WI38 (cell line): ENCODE measurements around the gene DDX28.
"Not testable (repeated sequence)": the region's sequence is repeated elsewhere in the genome, so short reads cannot be mapped to it uniquely, and the experiment has no call there.

ENCODE experiments used
- H3K4me3 ChIP-seq: 2 replicates; pipeline ENCODE4 v1.5.1; 2011; ENCODE audit warnings: low read depth, mild to moderate bottlenecking, control low read depth, low read length
- TF ChIP-seq, protein P1 (sequence below): IDR thresholded peaks from 2 replicates; pipeline ENCODE4 v1.5.1; 2012; ENCODE audit warnings: low read depth, mild to moderate bottlenecking, control low read depth, low read length

DDX28 gene

DNA sequence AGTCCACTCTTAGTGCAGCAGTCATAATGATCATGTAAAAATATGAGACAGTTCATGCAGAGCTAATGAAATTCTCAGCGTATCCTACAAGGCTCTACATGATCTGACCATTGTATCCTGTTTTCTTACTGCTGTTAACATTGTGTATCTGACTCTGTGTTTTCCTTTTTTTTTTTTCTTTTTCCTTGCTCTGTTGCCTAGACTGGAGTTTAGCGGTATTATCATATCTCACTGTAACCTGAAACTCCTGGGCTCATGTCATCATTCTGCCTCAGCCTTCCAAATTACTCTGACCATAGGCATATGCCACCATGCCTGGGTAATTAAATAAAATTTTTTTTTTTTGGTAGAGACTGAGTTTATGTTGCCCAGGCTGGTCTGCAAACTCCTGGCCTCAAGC lies 12.2 kb upstream of the DDX28 start:
- no peak overlapping the region for H3K4me3 ChIP-seq
- TF ChIP-seq, protein P1, sequence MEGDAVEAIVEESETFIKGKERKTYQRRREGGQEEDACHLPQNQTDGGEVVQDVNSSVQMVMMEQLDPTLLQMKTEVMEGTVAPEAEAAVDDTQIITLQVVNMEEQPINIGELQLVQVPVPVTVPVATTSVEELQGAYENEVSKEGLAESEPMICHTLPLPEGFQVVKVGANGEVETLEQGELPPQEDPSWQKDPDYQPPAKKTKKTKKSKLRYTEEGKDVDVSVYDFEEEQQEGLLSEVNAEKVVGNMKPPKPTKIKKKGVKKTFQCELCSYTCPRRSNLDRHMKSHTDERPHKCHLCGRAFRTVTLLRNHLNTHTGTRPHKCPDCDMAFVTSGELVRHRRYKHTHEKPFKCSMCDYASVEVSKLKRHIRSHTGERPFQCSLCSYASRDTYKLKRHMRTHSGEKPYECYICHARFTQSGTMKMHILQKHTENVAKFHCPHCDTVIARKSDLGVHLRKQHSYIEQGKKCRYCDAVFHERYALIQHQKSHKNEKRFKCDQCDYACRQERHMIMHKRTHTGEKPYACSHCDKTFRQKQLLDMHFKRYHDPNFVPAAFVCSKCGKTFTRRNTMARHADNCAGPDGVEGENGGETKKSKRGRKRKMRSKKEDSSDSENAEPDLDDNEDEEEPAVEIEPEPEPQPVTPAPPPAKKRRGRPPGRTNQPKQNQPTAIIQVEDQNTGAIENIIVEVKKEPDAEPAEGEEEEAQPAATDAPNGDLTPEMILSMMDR = no peak

DNA sequence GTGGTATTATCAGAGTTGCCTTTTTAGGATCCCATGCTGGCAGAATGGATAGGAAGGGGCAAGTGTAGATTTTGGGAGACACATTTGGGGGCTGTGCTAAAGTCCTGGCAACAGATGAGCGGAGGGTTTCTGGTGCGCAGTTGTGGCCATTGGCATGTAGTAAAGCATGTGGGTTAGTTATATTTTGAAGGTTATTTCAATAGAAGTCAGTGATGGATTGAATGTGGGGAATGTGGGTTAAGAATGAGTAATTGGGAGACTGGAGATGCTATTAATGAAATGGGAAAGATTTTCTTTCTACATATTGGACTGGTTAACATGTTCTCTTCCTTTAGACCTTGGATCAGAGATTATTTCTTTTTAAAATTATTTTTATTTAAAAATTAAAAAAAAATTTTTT lies 10.1 kb upstream of the DDX28 start:
- TF ChIP-seq, protein P1 = no peak
- no peak overlapping the region for H3K4me3 ChIP-seq

DNA sequence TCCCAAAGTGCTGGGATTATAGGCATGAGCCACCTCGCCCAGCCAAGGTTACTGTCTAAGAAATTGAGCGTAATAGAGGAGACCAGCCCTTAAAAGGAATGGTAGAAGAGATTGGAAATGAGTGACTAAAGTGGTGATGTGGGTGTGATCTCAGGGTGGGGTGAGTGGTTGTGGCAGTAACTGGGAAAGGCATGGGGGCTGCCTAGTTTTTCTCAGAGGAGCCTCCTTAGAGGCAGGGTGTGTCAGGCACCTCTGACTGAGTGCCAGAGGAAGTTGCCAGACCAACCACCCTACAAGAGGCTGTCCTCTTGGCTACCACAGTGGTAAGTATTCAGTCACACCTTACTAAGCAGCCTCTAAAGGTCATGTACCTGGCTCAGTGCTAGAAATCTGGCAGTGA lies 8.9 kb upstream of the DDX28 start:
- TF ChIP-seq, protein P1 = no peak
- H3K4me3 ChIP-seq = no peak overlapping the region

DNA sequence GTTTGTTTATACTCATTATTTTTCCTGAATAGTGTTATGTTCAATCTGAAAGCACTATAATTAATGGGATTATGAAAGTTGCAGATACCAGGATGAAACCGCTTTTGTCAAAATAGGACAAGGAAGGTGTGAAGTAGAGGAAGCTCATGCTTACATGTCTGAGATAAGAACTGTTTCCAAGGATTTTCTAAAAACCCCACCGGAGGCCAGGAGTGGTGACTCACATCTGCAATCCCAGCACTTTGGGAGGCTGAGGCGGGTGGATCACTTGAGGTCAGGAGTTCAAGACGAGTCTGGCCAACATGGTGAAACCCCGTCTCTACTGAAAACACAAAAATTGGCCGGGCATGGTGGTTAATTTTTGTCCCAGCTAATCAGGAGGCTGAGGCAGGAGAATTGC lies 7.1 kb upstream of the DDX28 start:
- not testable (repeated sequence) for H3K4me3 ChIP-seq

DNA sequence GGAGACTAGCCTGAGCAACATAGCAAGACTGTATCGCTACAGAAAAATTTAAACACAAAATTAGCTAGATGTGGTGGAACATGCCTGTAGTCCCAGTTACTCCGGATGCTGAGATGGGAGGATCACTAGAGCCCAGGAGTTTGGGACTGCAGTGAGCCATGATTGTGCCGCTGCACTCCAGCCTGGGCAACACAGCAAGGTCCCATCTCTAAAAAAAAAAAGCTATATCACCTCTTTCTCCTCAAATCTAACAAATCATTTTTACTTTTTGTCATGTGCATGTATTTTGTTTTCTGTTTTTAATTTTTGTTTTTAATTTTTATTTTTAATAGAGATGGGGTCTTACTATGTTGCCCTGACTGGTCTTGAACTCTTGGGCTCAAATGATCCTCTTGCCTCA lies 6.0 kb upstream of the DDX28 start:
- H3K4me3 ChIP-seq = no peak overlapping the region
- TF ChIP-seq, protein P1 = no peak

DNA sequence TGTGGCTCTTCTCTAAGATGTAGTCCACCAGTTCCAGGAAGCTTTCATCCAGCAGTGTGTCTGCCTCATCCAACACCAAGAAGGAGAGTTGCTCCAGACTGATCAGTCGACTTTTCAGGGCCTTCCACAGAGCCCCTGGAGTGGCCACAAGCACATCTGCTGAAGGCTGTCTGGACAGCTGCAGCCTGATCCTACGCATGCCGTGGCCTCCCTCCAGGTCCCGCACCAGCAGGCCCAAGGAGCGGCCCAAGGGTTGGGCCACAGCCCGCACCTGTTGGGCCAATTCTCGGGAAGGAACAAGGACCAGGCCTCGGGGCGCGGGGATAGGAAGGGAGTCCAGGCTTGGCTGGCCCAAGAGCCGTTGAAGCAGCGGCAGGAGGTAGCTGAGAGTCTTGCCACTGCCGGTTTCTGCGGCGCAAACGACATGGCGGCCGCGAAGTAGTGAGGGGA lies 729 bp downstream of the DDX28 start:
- TF ChIP-seq, protein P1 = no peak
- H3K4me3 ChIP-seq = peak overlapping the region; percentile 80

DNA sequence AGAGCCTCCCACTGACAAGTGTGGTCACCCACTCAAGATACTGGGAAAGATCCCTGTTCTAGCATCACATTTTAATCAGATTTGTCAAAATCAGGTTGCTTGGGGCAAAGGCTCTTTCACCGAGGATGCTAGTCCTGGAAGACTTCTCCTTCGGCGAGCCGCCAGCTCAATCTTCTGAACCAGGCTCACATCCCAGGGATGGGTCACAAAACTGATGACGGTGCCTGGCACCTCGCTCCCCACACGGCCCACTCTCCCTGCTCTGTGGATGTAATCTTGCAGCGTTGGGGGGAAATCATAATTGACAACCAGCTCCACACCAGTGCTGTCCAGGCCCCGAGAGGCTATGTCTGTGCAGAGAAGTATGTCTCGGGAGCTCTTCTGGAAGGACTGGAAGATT lies 1.5 kb downstream of the DDX28 start:
- no peak overlapping the region for H3K4me3 ChIP-seq
- TF ChIP-seq, protein P1 = no peak

DNA sequence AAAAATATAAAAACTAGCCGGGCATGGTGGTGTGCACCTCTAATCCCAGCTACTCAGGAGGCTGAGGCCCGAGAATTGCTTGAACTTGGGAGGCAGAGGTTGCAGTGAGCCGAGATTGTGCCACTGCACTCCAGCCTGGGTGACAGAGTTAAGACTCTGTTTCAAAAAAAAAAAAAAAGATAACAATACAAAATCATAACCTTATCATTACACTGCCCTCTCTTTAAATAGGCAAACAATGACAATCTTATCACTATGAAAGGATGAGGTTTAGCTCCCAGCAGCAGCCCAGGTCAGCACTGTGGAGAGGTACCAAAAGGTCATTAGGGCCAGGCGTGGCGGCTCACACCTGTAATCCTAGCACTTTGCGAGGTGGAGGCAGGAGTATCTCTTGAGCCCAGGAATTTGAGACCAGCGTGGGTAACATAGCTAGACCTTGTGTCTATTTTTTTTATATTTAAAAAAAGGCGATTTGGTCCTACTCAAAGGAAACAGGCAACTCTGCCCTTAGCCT lies 3.8 kb downstream of the DDX28 start:
- TF ChIP-seq, protein P1 = no peak
- no peak overlapping the region for H3K4me3 ChIP-seq
